Rectal smooth muscle tissue (tissue), 1 donor: ENCODE results near the gene CAMKV.
A peak's percentile ranks its signal among the peaks of the same experiment; 100 is the strongest.

ENCODE experiments used
- H3K27ac ChIP-seq: one replicate; pipeline ENCODE4 v1.7.0; 2013; ENCODE audit warnings: low read depth, low read length, inconsistent platforms
- H3K27me3 ChIP-seq: one replicate; pipeline ENCODE4 v1.7.0; 2013; ENCODE audit warnings: low read length; ENCODE audit not compliant: control insufficient read depth, insufficient read depth
- H3K36me3 ChIP-seq: one replicate; pipeline ENCODE4 v1.7.0; 2013; ENCODE audit warnings: low read length; ENCODE audit not compliant: control insufficient read depth, insufficient read depth
- H3K4me1 ChIP-seq: one replicate; pipeline ENCODE4 v1.7.0; 2013; ENCODE audit warnings: low read length; ENCODE audit not compliant: control insufficient read depth, insufficient read depth
- H3K4me3 ChIP-seq: one replicate; pipeline ENCODE4 v1.7.0; 2013; ENCODE audit warnings: low read length
- H3K9ac ChIP-seq: one replicate; pipeline ENCODE4 v1.7.0; 2013; ENCODE audit warnings: low read length

CAMKV gene

DNA sequence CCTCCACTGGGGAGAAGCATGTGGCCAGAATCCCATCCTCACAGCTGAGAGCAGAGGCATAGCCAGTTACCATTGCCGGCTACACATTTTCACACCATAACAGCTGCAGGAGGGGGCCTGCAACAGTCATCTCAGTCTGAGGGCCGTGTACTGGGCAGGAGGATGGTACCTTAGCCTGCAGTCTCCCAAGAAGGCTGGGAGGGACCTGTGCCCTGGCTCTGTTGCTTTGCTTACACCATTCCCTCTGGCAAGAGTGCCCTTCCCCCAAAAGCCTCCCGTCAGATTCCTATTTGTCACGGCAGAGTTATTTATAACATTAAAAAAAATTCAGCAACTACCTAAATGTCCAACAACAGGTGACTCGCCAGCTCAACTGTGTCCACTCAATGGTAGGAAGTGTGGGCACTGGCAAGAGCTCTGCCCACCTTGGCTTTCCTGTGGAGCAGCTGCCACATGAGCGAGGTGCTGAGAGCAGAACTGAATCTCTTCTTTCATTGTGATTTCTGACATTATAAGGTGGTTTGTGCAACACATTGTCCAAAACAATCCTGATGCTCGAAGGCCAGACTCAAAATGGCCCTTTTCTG lies 4.4 kb downstream of the CAMKV start:
- no peaks in the 10 kb centered on the region for H3K4me1 ChIP-seq
- peaks cover 10% of the 10 kb centered on the region for H3K27me3 ChIP-seq
- no peak overlapping the region for H3K27ac ChIP-seq
- H3K4me3 ChIP-seq, result no peak overlapping the region
- H3K9ac ChIP-seq, result no peak overlapping the region
- H3K36me3 ChIP-seq, result no peaks in the 10 kb centered on the region

DNA sequence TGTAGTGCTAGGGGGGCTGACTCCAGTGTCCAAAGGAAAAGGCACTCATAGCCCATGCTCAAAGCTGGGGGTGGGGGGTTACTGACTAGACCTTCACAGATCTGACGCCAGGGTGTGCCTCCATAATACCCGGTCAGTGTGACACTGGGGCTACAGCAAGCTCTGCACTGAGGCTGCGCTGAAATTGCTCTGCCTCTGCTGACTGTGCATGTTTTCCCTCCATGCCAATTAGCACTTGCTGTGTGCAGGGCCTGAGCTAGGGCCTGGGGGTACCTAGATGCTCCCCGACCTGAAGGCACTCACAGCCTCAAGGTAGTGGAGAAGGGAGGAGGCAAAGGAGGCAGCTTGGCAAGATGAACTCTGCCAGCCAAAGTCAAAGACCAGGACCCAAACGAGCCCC lies 5.2 kb downstream of the CAMKV start:
- H3K9ac ChIP-seq, result no peak overlapping the region
- no peak overlapping the region for H3K4me3 ChIP-seq
- H3K4me1 ChIP-seq, result no peaks in the 10 kb centered on the region
- no peak overlapping the region for H3K27ac ChIP-seq
- peaks cover 5% of the 10 kb centered on the region for H3K27me3 ChIP-seq
- no peaks in the 10 kb centered on the region for H3K36me3 ChIP-seq

DNA sequence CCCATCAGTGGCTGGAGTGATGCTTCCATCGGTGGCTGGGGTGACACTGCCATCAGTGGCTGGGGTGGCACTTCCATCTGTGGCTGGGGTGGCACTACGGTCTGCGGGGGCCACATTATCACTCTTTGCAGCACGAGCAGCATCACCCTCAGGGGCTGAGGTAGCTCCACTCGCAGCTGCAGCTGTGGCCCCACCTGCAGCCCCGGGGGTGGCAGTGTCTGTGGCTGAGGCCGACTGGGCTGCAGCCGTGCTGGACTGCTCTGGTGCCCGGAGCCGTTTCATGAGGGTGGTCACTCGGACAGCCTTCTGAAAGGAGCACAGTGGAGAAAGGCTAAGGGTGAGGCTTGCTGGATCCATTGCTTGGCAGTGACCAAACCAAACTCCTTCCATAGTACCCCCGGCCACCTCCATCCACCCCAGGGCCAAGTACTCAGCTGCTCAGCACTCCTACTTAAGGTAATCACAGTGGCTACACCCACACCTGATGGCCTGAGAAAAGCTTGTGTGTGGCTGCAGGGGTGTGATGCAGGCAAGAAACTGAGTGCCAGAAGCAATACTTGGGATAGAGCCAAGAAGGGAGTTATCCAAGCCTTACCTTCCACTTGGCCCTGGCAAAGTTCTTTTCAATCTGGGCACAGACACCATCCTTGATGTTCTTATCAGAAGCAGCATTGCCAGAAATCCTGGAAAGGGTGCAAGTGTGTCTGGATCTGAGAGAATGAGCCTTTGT lies 10.0 kb downstream of the CAMKV start:
- Histone ChIP-seq H3K27ac (no peak overlapping the region), H3K9ac (no peak overlapping the region)

DNA sequence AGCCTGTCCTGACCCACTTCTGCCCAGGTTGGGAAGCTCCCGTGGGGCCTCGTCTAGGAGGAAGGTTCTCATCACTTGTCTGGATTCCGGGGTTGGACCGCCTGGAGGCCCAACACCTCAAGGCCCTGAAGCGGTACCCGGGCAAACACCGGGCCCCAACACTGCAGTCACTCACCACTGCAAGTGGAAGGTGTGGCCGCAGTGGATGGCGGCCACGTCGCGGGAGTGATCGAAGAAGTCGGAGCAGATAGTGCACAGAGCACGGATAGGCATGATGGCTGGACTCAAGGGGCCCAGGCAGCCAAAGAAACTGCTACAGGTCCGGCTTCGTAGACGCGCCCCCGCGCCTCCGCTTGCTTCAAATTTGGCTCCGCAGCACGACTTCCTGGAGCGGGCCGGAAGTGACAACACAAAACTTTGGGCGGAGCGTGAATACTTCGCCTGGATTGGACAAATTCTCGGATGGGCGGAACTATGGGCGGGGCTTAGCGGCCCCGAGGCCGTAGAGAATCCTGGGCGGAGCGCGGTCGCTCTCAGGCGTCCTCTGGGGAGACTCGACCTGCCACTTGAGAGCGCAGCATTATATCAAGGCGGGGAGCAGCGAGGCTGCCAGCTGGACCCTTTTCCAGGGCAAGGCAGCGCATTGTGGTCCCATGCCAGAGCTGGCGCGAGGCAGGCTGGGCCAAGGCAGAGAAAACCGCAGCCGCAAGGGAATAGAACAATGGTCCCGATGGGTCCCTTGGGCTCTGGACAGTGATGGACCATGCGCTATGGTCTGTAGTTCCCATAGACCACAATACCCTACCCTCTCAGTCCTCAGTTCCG lies 13.3 kb downstream of the CAMKV start, which contains the start of gene TRAIP:
Gene TRAIP, minus strand, starts transcription at position 384 of the 825 bp plus-strand sequence. Its CDS starts 111 bp downstream, at position 273.
- H3K27ac ChIP-seq, result peak within 1 kb of the TSS; percentile 86
- peaks cover 6% of the 10 kb centered on the region for H3K4me1 ChIP-seq
- peak within 1 kb of the TSS; percentile 90 for H3K4me3 ChIP-seq
- no peaks in the 10 kb centered on the region for H3K27me3 ChIP-seq
- H3K36me3 ChIP-seq, result no peaks in the 10 kb centered on the region
- no peak within 1 kb of the TSS for H3K9ac ChIP-seq

More for the DNA sequence above, 10.0 kb downstream of the CAMKV start:
- Histone ChIP-seq H3K36me3 (no peaks in the 10 kb centered on the region), H3K4me1 (peaks cover 6% of the 10 kb centered on the region), H3K4me3 (no peak overlapping the region), H3K27me3 (no peaks in the 10 kb centered on the region)

DNA sequence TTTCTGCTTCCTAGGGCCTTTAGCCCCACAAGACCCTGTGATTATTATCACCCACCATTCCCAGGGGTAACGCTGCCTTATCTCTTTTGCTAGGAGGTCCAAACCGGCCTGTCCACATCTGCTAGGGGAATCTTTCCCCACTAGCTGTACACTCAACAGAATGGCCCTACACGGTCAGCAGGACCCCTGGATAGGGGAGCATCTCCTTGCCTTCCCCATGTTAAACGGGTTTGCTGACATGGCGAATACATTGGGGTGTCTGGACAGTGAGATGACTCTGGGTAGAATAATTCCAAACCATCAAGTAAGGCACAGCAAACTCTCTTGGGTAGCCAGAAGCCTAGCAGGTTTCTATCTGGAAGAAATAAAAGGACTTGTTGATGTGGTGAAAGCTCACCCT lies 14.0 kb downstream of the CAMKV start:
- Histone ChIP-seq H3K36me3 (no peaks in the 10 kb centered on the region), H3K27me3 (no peaks in the 10 kb centered on the region), H3K4me3 (peak overlapping the region; percentile 90), H3K27ac (no peak overlapping the region), H3K4me1 (peaks cover 6% of the 10 kb centered on the region), H3K9ac (no peak overlapping the region)

DNA sequence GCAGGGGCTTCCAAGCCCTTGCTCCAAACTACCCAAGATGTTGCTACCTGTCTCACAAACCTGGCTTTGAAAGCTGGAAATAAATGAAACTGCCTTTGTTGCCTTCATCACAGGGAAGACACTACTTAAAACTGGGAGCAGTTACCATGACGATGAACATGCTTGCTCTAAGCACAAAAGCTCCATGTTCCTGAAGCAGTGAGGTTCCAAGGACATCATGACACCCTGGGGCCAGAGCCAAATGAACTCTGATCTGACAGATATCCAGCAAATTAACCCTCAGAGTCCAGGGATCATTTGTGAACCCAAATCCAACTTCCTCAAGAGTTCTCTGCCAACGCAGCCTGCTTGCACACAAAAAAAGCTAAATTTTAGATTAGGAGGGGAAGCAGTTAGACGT lies 24.0 kb downstream of the CAMKV start:
- Histone ChIP-seq H3K9ac (no peak overlapping the region), H3K4me3 (no peak overlapping the region), H3K27ac (no peak overlapping the region), H3K36me3 (no peaks in the 10 kb centered on the region), H3K4me1 (no peaks in the 10 kb centered on the region), H3K27me3 (no peaks in the 10 kb centered on the region)

DNA sequence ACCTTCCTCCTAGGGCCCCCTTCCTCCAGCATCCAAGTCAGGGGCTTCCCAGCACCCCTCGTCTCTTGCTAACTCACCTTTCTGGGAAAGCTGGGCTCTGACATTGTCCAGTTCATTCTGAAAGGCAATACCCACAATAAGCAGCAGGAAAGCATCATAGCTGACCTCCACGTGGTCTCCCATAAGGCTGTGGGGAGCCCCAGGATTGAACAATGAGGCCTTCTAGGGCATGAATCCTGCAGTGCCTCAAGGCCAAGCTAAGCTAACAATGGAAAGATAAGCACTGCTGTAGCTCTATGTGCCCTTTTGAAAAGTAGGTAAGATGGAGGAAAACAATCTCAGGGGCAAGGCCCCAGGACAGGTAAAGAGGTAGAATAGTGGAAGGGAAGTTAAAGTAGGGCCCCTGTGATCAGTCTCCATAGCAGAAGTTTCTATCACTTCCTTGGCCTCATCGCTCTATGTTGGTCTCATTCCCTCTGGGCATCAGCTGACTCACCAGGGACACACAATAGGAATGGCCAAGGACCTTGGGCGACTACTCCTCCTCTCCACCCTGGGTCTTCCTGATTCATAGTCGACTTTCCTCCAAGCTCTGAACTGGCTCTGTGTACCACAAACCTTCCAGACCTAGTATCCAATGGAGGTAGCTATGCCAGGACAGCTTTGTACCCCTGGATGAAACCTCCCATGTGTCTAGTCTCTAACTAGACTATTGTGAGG lies 25.1 kb downstream of the CAMKV start:
- Histone ChIP-seq H3K9ac (no peak overlapping the region), H3K36me3 (no peaks in the 10 kb centered on the region), H3K27me3 (no peaks in the 10 kb centered on the region), H3K27ac (no peak overlapping the region), H3K4me1 (peaks cover under 1% of the 10 kb centered on the region), H3K4me3 (no peak overlapping the region)

DNA sequence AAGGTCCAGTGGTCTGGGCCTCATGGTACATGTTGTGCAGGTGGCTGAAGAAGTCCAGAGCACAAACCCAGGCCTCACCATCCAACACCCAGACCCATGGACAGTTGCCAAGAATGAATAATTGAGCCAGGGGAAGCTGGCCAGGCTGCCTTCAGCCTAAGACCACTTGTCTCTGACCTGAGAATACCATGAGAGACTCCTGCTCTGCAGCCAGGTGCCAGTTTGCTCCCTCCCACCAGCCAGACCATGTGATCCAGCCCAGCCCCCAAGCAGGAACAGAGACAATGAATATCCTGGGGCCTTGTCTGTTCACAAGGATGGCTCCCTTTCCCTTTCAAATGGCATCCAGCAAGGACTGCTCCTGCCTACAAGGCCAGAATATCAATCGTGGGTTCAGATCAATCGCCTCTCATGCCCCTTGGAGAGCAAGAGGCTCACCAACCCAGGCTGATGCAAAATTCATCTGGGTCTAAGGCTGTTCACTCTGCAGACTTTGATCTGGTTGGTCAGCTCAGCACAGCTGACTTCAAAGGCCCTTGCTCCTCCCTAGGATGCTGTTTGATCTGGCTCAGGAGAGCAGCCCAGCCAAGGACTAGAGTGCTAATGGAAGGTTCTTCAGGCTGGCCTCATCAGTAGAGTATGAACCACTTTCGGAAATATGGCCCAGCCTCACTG lies 26.7 kb downstream of the CAMKV start:
- Histone ChIP-seq H3K27ac (no peak overlapping the region), H3K36me3 (no peaks in the 10 kb centered on the region), H3K4me1 (peaks cover 4% of the 10 kb centered on the region), H3K9ac (no peak overlapping the region), H3K4me3 (no peak overlapping the region), H3K27me3 (no peaks in the 10 kb centered on the region)

DNA sequence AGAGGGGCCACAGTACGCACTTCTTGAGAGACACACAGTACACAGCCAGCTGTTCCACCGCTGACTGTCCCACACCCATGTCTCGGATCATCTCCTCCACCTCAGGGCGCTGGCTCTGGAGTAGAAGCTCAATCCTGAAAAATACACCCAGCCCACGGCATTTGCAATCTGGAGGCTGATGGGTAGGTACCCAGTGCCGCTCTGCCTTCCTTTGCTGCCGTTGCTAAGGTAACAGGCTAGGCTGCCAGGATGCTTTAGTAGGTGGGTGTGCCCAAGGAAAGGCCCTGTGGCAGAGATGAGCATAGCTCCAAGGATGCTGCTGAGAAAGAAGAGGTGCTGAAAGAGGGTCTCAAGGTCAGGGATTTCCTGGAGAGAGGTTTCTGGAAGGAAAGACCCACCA lies 27.9 kb downstream of the CAMKV start:
- no peaks in the 10 kb centered on the region for H3K36me3 ChIP-seq
- H3K4me3 ChIP-seq, result no peak overlapping the region
- H3K4me1 ChIP-seq, result peaks cover 4% of the 10 kb centered on the region
- no peak overlapping the region for H3K27ac ChIP-seq
- no peak overlapping the region for H3K9ac ChIP-seq
- H3K27me3 ChIP-seq, result no peaks in the 10 kb centered on the region

DNA sequence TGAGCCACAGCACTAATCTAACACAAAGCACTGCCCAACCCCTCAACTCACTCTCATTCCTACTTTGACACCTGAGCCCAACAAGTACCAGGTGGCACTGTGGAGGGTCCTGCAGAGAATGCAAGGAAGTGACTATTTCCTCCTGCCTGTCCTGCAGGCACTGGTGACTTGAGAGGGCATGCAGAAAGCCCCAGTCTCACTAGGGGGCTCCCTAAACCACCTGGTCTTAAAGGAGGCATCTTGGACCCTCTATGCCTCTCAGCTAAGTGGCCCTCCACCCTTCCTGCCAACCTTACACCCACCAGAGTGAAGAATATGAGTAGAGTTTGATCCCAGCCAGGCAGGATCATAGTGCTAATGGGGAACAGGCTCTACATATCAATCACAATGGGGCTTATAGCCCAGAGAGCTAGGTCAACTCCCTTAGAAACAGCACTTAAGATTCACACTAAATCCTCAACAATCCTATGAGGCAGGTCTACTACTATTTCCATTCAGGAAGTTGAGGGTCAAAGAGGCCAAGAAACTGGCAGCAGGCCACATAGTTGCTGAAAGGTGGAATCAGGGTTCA lies 28.5 kb downstream of the CAMKV start:
- Histone ChIP-seq H3K4me1 (peaks cover 4% of the 10 kb centered on the region), H3K36me3 (no peaks in the 10 kb centered on the region), H3K27ac (no peak overlapping the region), H3K4me3 (no peak overlapping the region), H3K9ac (no peak overlapping the region), H3K27me3 (no peaks in the 10 kb centered on the region)

DNA sequence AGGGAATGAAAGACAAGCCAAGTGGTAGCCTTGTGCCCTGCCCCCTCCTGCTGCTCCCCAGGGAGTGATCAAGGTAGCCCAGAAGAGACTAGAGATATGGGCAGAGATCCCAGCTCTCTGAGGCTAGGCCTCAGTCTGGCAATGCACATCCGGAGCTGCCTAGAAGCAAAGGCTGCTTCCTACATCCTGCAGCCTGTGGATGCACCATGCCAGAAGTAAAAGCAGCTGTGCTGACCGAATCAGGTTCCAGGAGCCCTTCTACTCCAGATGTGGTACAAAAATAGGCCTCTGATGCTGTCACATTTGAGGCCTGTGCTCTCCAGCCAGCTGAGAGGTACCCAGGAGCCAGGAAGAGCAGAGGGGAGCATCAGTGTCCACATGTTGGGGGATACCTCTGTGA lies 29.3 kb downstream of the CAMKV start:
- H3K4me1 ChIP-seq, result peaks cover 4% of the 10 kb centered on the region
- H3K36me3 ChIP-seq, result no peaks in the 10 kb centered on the region
- no peaks in the 10 kb centered on the region for H3K27me3 ChIP-seq
- no peak overlapping the region for H3K4me3 ChIP-seq
- H3K27ac ChIP-seq, result no peak overlapping the region
- H3K9ac ChIP-seq, result no peak overlapping the region
